Thyroid gland (tissue), 4 donors: ENCODE data around the gene MGAT4C. TPM values are rescaled to one million over a fixed set of nuclear protein-coding genes. Genes with fewer than 3 reads are reported as not detected.

Source experiments
- DNase-seq, 2 donors: peaks; one replicate each; pipeline ENCODE4 v3.0.0-alpha.2; 2019
- H3K27ac ChIP-seq, 3 donors: fragments of 200-600 bp; sonication (generic); 1 replicate in 2 of 3; 2 replicates in 1 of 3; pipeline ENCODE4 v1.5.1; 2016 to 2019; ENCODE audit warnings: mild to moderate bottlenecking in 1 of 3, moderate library complexity in 1 of 3
- H3K27me3 ChIP-seq: fragments of 200-600 bp; sonication (generic); one replicate; pipeline ENCODE4 v1.5.1; 2019
- H3K36me3 ChIP-seq, 2 donors: fragments of 200-600 bp; sonication (generic); one replicate each; pipeline ENCODE4 v1.5.1; 2016 to 2019
- H3K4me1 ChIP-seq, 2 donors: fragments of 200-600 bp; sonication (generic); one replicate each; pipeline ENCODE4 v1.5.1; 2017 to 2019
- H3K4me3 ChIP-seq, 3 donors: fragments of 200-600 bp; sonication (generic); replicated peaks in 1 of 3; 1 replicate in 2 of 3; 2 replicates in 1 of 3; pipeline ENCODE4 v1.5.1; 2016; ENCODE audit warnings: mild to moderate bottlenecking in 1 of 3
- H3K9me3 ChIP-seq: fragments of 200-600 bp; sonication (generic); one replicate; pipeline ENCODE4 v1.5.1; 2017
- CTCF ChIP-seq, 6 experiments: fragments of 200-600 bp in 3 of 6; fragments of 450-650 bp in 3 of 6; sonication (generic) in 3 of 6; IDR thresholded peaks; one replicate each; pipeline ENCODE4 v1.5.1; 2016 to 2019; ENCODE audit warnings: antibody characterized with exemption in 6 of 6, mild to moderate bottlenecking in 2 of 6, inconsistent platforms in 1 of 6, moderate library complexity in 1 of 6
- POLR2A ChIP-seq, 2 donors: fragments of 450-650 bp; IDR thresholded peaks; one replicate each; pipeline ENCODE4 v1.6.1; 2017; ENCODE audit warnings: antibody characterized with exemption in 2 of 2, mild to moderate bottlenecking in 2 of 2, moderate library complexity in 1 of 2
- whole genome bisulfite sequencing, 2 donors: methylation state at CpG; one replicate each; pipeline ENCODE4 v1.1.5; 2017; 5-methylcytosine and 5-hydroxymethylcytosine counted together
- intact Hi-C: fragments of 100-400 bp; cut with DNase I; formaldehyde crosslinking; loops from one replicate; pipeline ENCODE4 v1.15.1; 2023
- total RNA-seq, 4 donors: library from RNA; depleted of rRNA; stranded (reverse); fragments of >200 nt; gene quantifications; one replicate each; pipeline ENCODE4 v1.2.3, GENCODE V29; 2016

Gene MGAT4C
- total RNA-seq, 4 donors from 2014 or later = 45.1 to 113 (median 63.2) TPM

GRCh38 chr12:86286119-86286518 lies 29.9 kb upstream of the MGAT4C start:
- H3K36me3 ChIP-seq = no peaks in the 10 kb centered on the region
- H3K4me3 ChIP-seq = no peak overlapping the region
- no peaks in the 10 kb centered on the region for H3K9me3 ChIP-seq
- WGBS, 2 donors = 68 to 72% methylated on average over 2 of the region's 2 CpGs
- no peaks in the 10 kb centered on the region for H3K4me1 ChIP-seq
- TF ChIP-seq CTCF (IDR thresholded peaks at IDR 0.05) (no peak), POLR2A (IDR thresholded peaks at IDR 0.05) (no peak)
- intact Hi-C loops = no loop called here
- H3K27ac ChIP-seq = no peak overlapping the region
- no peaks in the 10 kb centered on the region for H3K27me3 ChIP-seq
- no peak for DNase-seq

- TF ChIP-seq CTCF (IDR thresholded peaks at IDR 0.05) (no peak), POLR2A (IDR thresholded peaks at IDR 0.05) (no peak)
- Histone ChIP-seq H3K4me3 (no peak overlapping the region), H3K9me3 (no peaks in the 10 kb centered on the region), H3K4me1 (no peaks in the 10 kb centered on the region), H3K36me3 (no peaks in the 10 kb centered on the region), H3K27ac (no peak overlapping the region), H3K27me3 (no peaks in the 10 kb centered on the region)
- WGBS, 2 donors = 84 to 89% methylated on average over 2 of the region's 2 CpGs
- intact Hi-C loops = no loop called here
- no peak for DNase-seq
Measured at GRCh38 chr12:86283620-86284019, 27.4 kb upstream of the MGAT4C start.

GRCh38 chr12:86275356-86275755 lies 19.2 kb upstream of the MGAT4C start:
- DNase-seq = no peak
- intact Hi-C loops = no loop called here
- Histone ChIP-seq H3K27ac (no peak overlapping the region), H3K4me3 (no peak overlapping the region), H3K4me1 (no peaks in the 10 kb centered on the region), H3K9me3 (no peaks in the 10 kb centered on the region), H3K36me3 (no peaks in the 10 kb centered on the region), H3K27me3 (no peaks in the 10 kb centered on the region)
- no peak for TF ChIP-seq CTCF (IDR thresholded peaks at IDR 0.05)
- TF ChIP-seq POLR2A (IDR thresholded peaks at IDR 0.05) = no peak
- WGBS, 2 donors = 86 to 89% methylated on average over 5 of the region's 5 CpGs

- H3K27me3 ChIP-seq = no peaks in the 10 kb centered on the region
- no peaks in the 10 kb centered on the region for H3K9me3 ChIP-seq
- no peaks in the 10 kb centered on the region for H3K36me3 ChIP-seq
- H3K4me3 ChIP-seq = no peak overlapping the region
- TF ChIP-seq CTCF (IDR thresholded peaks at IDR 0.05) (no peak), POLR2A (IDR thresholded peaks at IDR 0.05) (no peak)
- H3K27ac ChIP-seq = peak overlapping the region; percentile 93 to 96 (median 94)
- 43 to 45% methylated on average over 5 of the region's 5 CpGs for WGBS, 2 donors
- intact Hi-C loops = no loop called here
- no peak for DNase-seq
- peaks cover 0 to 3% of the 10 kb centered on the region in 2 donors for H3K4me1 ChIP-seq
Measured at GRCh38 chr12:86265329-86265695, 9.1 kb upstream of the MGAT4C start.

GRCh38 chr12:86264451-86265328 lies 8.5 kb upstream of the MGAT4C start:
- WGBS, 2 donors = 5 to 19% methylated on average over 17 to 23 of the region's 38 CpGs
- H3K27me3 ChIP-seq = no peaks in the 10 kb centered on the region
- H3K4me3 ChIP-seq = peak overlapping the region in 2 of 3 donors; percentile 26 to 44
- DNase-seq = peak; percentile 94
- TF ChIP-seq CTCF (IDR thresholded peaks at IDR 0.05) (no peak), POLR2A (IDR thresholded peaks at IDR 0.05) (peak; percentile 80 to 94)
- H3K9me3 ChIP-seq = no peaks in the 10 kb centered on the region
- H3K27ac ChIP-seq = peak overlapping the region; percentile 93 to 96 (median 94)
- H3K36me3 ChIP-seq = no peaks in the 10 kb centered on the region
- peaks cover 0 to 3% of the 10 kb centered on the region in 2 donors for H3K4me1 ChIP-seq
- intact Hi-C loops = no loop called here
